ENCODE results near the gene MRPL46. TPM values are rescaled to one million over a fixed set of nuclear protein-coding genes. Genes with fewer than 3 reads are reported as not detected.
A peak's percentile ranks its signal among the peaks of the same experiment; 100 is the strongest.

Gene MRPL46
- 79.2 and 107 TPM in 2 replicates for total RNA-seq (2016; rRNA removed; fragmentation: Illumina TruSeq; extraction: Trizol)
- total RNA-seq (2016; cell fraction: cytosol; rRNA removed; fragmentation: Illumina TruSeq; extraction: Trizol; ENCODE audit: low read depth): 21.2 and 24.6 TPM in 2 replicates
- total RNA-seq (2016; cell fraction: insoluble cytoplasmic fraction; rRNA removed; fragmentation: Illumina TruSeq; extraction: Trizol): 81.1 and 113 TPM in 2 replicates
- total RNA-seq (2016; cell fraction: membrane; rRNA removed; fragmentation: Illumina TruSeq; extraction: Trizol): 32.9 and 34.0 TPM in 2 replicates
- 45.7 and 51.2 TPM in 2 replicates for total RNA-seq (2016; cell fraction: nucleus; rRNA removed; fragmentation: Illumina TruSeq; extraction: Trizol)
- 56.1 and 62.9 TPM in 2 replicates for polyA plus RNA-seq (2011; rRNA removed)
- polyA plus RNA-seq (2011; cell fraction: cytosol; rRNA removed): 57.4 and 61.8 TPM in 2 replicates
- 24.5 and 29.6 TPM in 2 replicates for polyA plus RNA-seq (2011; cell fraction: nucleus; rRNA removed)
- 32.7 and 42.8 TPM in 2 replicates for polyA plus RNA-seq (2012)
- polyA plus RNA-seq (2016; cell fraction: cytosol; fragmentation: Illumina TruSeq; extraction: Trizol; ENCODE audit: low read depth): 22.4 and 25.8 TPM in 2 replicates
- polyA plus RNA-seq (2016; cell fraction: insoluble cytoplasmic fraction; fragmentation: Illumina TruSeq; extraction: Trizol; ENCODE audit: low read depth): 125 and 140 TPM in 2 replicates
- polyA plus RNA-seq (2016; cell fraction: membrane; fragmentation: Illumina TruSeq; extraction: Trizol; ENCODE audit: low read depth): 25.7 and 27.3 TPM in 2 replicates
- polyA plus RNA-seq (2016; cell fraction: nucleus; fragmentation: Illumina TruSeq; extraction: Trizol; ENCODE audit: insufficient read depth, low read depth): 63.3 and 65.5 TPM in 2 replicates
- polyA minus RNA-seq (2011; rRNA and poly(A)+ RNA removed; ENCODE audit: low replicate concordance): 21.6 and 27.3 TPM in 2 replicates
- 16.1 and 19.3 TPM in 2 replicates for polyA minus RNA-seq (2011; cell fraction: cytosol; rRNA and poly(A)+ RNA removed)
- 67.9 and 72.5 TPM in 2 replicates for polyA minus RNA-seq (2011; cell fraction: nucleus; rRNA and poly(A)+ RNA removed)
- Bru-seq, nascent RNA: percentile 97 among the genes with signal in this experiment
- percentile 88 among the genes with signal in this experiment for BruChase-seq, experiment 1, labeled RNA remaining after a 6-hour chase
- percentile 91 among the genes with signal in this experiment for BruChase-seq, experiment 2, labeled RNA remaining after a 2-hour chase
- long read RNA-seq, experiment 1, transcript MRPL46-201 (4 exons, 1,019 nt): major isoform, 115 of 130 reads
- long read RNA-seq, experiment 1, partial matches to known transcripts: 2 of 130 reads
- long read RNA-seq, experiment 1, other reads (novel, unspliced or antisense): 11 of 130 reads
- long read RNA-seq, experiment 2, transcript MRPL46-201 (4 exons, 1,019 nt): major isoform, 68 of 91 reads
- long read RNA-seq, experiment 2, partial matches to known transcripts: 3 of 91 reads
- long read RNA-seq, experiment 2, other reads (novel, unspliced or antisense): 19 of 91 reads

GRCh38 chr15:88467073-88467934 is at the start of gene MRPL46, which contains the start of gene MRPS11:
TSS of gene MRPL46 (minus strand) at chr15:88467388. CDS start at chr15:88467377, 11 bp downstream.
TSS of gene MRPS11 (plus strand) at chr15:88467708. CDS start at chr15:88467718, 10 bp downstream.
- ChIA-PET CTCF (ENCODE audit: low intra/inter-chr PET ratio, low total read pairs) (no interaction called here), POLR2A (interaction anchor here (0.7 to 5.5 kb wide), 10 partner anchors 12 to 621 kb away, joined by 3 to 64 read pairs (median 6); partner anchors contain the start of genes ABHD2, AEN and ISG20)
- peaks cover 0 to 3% of the 10 kb centered on the region in 2 experiments; a peak in 1 of 5 replicates for H3K27me3 ChIP-seq (ENCODE audit: control insufficient read depth in 1 of 2, insufficient read depth in 2 of 2, low read length in 2 of 2)
- H3K4me1 ChIP-seq (ENCODE audit: insufficient read depth, low read length): peaks cover 55% of the 10 kb centered on the region
- peak within 1 kb of the TSS; percentile 86 to 98 (median 91) for H3K4me3 ChIP-seq (replicated peaks in 1 of 3; ENCODE audit: insufficient read depth in 1 of 3, low read depth in 2 of 3, low read length in 3 of 3)
- WGBS (ENCODE audit: low lambda C conversion rate): 0% methylated on average over 22 of the region's 55 CpGs
- in situ Hi-C loops (cut with HindIII; ENCODE audit: extremely low pct_ligation_motif_present, low pct_unique_long_range_greater_than_20kb) (loop anchor here (5.0 kb wide), 1 partner anchor 150 kb away; no protein-coding TSS in a partner anchor), intact Hi-C loops (cut with micrococcal nuclease; ENCODE audit: unreplicated experiment) (loop anchor here (2.0 kb wide), 1 partner anchor 147 kb away; no protein-coding TSS in a partner anchor)
- BruUV-seq (replicated peaks): no TSS peak
- no peaks in the 10 kb centered on the region for H4K20me1 ChIP-seq (ENCODE audit: insufficient read depth, low read length)
- peak within 1 kb of the TSS; percentile 91 for H3K27ac ChIP-seq (ENCODE audit: extremely low read length, insufficient read depth, low read length)
- ATAC-seq: peak; percentile 87
- DNase-seq (ENCODE audit: low spot score): peak; percentile 79
- H3K9me3 ChIP-seq (ENCODE audit: low read length): no peaks in the 10 kb centered on the region
- H3K4me2 ChIP-seq (ENCODE audit: low read depth, low read length): peak within 1 kb of the TSS; percentile 88
- H3K79me2 ChIP-seq (ENCODE audit: insufficient read depth, low read length): peaks cover 54% of the 10 kb centered on the region
- peak within 1 kb of the TSS; percentile 87 for H2AFZ ChIP-seq (ENCODE audit: low read length)
- FAIRE-seq: peak; percentile 28
- H3K9ac ChIP-seq (ENCODE audit: insufficient read depth, low read depth, low read length): peak within 1 kb of the TSS; percentile 89
- H3K36me3 ChIP-seq (replicated peaks in 1 of 2; ENCODE audit: control insufficient read depth in 1 of 2, insufficient read depth in 2 of 2, low read length in 2 of 2): peaks cover 4 to 29% of the 10 kb centered on the region in 2 experiments
- TF ChIP-seq LBX2 (CRISPR knock-in tag; IDR thresholded peaks at IDR 0.05; ENCODE audit: borderline replicate concordance) (no peak), SOX5 (CRISPR knock-in tag; IDR thresholded peaks at IDR 0.05; ENCODE audit: borderline replicate concordance) (peak; percentile 11; the same call in 1 of the 2 replicates), TFDP1 (CRISPR knock-in tag; IDR thresholded peaks at IDR 0.05; ENCODE audit: borderline replicate concordance) (peak; percentile 95), DPF2 (CRISPR knock-in tag; IDR thresholded peaks at IDR 0.05; ENCODE audit: borderline replicate concordance, low read depth) (no peak), ELF3 (CRISPR knock-in tag; IDR thresholded peaks at IDR 0.05) (0 out of 2 replicates have a peak, but pooled peaks have one; percentile 22), ZFP36L2 (CRISPR knock-in tag; IDR thresholded peaks at IDR 0.05) (no peak), THAP11 (CRISPR knock-in tag; IDR thresholded peaks at IDR 0.05) (peak; percentile 86), DRAP1 (CRISPR knock-in tag; IDR thresholded peaks at IDR 0.05) (0 out of 2 replicates have a peak, but pooled peaks have one; percentile 18), BORCS8-MEF2B (CRISPR knock-in tag; IDR thresholded peaks at IDR 0.05) (peak; percentile 71)
- TF ChIP-seq, protein P1, sequence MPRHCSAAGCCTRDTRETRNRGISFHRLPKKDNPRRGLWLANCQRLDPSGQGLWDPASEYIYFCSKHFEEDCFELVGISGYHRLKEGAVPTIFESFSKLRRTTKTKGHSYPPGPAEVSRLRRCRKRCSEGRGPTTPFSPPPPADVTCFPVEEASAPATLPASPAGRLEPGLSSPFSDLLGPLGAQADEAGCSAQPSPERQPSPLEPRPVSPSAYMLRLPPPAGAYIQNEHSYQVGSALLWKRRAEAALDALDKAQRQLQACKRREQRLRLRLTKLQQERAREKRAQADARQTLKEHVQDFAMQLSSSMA (CRISPR knock-in tag; IDR thresholded peaks at IDR 0.05): 0 out of 2 replicates have a peak, but pooled peaks have one; percentile 36
